COLO829 (cell line): ENCODE data around the gene SLC39A3.

Experiments
- DNase-seq: peaks from one replicate; pipeline ENCODE4 v3.0.0; 2012; ENCODE audit warnings: low spot score

SLC39A3 gene, protein sequence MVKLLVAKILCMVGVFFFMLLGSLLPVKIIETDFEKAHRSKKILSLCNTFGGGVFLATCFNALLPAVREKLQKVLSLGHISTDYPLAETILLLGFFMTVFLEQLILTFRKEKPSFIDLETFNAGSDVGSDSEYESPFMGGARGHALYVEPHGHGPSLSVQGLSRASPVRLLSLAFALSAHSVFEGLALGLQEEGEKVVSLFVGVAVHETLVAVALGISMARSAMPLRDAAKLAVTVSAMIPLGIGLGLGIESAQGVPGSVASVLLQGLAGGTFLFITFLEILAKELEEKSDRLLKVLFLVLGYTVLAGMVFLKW

DNA sequence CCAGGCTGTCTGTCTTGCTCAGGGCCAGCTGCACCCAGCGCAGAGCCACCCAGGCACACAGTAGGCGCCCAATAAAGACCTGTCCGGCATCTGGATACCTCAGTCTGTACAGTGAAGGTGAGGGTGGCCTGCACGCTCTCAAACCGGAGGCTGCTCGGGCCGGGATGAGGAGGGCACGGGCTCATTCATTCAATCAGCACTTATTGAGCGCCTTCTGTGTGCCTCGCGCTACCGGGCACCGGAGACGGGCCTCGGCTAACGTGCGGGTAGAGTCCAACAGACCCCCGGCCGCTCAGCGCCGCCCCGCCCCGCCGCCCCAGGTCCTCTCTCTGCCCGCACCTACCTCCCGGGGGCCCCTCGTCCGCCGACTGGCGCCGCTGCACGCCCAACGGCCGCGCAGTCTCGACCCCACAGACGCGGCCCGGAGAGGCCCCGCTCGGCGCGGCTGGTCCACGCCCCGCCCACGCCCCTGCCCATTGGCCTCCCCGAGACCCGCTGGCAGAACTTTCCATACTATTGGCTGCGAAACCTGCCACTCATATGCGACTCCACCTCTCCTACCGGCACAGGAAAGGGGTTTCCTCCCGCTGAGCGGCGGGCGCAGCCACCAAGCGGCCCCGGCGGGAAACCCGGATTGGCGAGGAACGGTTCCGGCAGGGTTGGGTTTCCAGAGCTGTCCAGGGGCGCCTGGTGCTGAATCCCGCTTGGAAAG, at the start of gene SLC39A3:
TSS of gene SLC39A3 (minus strand) at position 416 of the 712 bp plus-strand sequence. CDS start 2,760 bp downstream, outside the sequence.
- DNase-seq, result peak; percentile 100

DNA sequence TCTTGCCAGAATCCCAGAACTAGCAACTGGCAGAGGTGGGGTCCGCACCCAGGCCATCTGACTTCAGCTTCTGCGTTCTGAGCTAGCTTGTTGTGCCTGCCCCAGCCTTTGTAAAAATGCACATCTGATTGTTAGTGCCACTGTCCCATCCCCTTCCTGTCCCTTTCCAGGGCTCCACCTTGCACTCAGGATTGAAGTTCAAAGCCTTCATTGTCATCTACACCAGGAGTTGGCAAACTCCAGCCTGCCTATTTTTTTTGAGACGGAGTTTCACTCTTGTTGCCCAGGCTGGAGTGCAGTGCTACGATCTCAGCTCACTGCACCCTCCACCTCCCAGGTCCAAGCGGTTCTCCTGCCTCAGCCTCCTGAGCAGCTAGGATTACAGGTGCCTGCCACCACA, 48.4 kb upstream of the SLC39A3 start:
- DNase-seq, result no peak

DNA sequence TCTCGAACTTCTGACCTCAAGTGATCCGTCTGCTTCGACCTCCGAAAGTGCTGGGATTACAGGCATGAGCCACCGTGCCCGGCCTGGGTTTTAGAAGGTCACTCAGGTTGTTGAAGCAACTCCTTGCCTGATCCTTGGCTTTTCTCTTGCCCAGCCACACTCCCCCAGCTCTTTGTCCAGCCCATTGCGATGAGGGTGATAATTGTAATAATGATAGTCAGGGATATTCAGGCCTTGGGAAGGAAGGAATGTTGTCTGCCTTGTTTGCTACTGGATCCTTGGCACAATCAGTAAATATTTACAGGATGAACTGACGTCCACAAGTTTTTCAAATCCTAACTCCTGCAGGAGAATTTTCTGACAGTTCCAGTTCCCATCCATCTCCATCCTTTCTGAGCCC, 47.3 kb upstream of the SLC39A3 start:
- no peak for DNase-seq

DNA sequence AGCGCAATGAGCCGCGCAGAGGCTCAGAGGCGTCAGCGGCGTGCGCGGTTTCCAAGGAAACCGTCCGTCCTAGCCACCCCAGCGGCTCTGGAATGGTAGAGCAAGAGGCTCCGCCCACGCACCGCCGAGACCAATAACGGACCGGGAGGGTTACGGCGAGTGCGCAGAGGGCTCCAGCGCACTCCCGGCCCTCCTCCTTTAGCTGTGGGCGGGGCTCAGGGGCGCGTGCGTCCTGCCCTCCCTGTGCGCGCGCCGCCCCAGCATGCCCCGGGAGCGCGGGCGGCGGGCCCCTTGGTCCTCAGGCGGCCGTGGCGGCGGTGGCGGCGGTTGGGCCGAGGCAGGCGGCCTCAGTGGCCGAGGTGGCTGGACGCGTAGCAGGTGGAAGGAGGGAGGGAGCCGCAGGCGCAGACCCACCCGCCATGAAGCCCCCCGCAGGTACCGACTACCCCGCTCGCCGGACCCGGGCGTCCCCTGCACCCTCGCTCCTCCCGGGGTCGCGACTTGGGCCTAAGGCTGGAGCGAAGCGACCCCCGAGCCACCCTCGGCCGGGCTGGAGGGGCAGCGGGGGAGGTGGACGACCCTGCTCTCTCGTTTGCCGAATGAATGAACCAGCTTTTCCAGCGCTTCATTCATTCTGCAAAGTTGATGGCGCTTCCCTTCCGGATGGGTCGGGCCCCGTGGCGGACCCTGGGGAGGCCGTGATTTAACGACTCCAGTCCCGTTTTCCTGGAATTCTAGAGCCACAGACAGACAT, 45.6 kb upstream of the SLC39A3 start, which contains the start of gene THOP1:
TSS of gene THOP1 (plus strand) at position 260 of the 754 bp plus-strand sequence. CDS start at position 420, 160 bp downstream.
- peak; percentile 98 for DNase-seq

DNA sequence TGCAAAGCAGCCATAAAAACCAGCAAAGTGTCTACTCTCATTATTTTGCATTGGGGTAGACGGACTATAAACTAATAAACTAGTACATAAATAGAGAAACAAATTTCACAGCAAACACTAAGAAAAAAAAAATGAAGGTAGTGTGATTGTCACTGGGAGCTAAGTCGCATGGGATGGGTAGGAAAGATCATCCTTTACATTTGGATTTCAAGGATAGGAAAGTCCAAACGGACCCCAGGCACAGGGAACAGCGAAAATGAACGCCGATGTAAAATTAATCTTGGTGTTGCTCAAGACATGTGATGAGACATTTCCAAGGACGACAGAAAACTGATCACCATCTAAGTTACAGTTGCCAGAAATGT, 43.9 kb upstream of the SLC39A3 start:
- DNase-seq, result no peak

DNA sequence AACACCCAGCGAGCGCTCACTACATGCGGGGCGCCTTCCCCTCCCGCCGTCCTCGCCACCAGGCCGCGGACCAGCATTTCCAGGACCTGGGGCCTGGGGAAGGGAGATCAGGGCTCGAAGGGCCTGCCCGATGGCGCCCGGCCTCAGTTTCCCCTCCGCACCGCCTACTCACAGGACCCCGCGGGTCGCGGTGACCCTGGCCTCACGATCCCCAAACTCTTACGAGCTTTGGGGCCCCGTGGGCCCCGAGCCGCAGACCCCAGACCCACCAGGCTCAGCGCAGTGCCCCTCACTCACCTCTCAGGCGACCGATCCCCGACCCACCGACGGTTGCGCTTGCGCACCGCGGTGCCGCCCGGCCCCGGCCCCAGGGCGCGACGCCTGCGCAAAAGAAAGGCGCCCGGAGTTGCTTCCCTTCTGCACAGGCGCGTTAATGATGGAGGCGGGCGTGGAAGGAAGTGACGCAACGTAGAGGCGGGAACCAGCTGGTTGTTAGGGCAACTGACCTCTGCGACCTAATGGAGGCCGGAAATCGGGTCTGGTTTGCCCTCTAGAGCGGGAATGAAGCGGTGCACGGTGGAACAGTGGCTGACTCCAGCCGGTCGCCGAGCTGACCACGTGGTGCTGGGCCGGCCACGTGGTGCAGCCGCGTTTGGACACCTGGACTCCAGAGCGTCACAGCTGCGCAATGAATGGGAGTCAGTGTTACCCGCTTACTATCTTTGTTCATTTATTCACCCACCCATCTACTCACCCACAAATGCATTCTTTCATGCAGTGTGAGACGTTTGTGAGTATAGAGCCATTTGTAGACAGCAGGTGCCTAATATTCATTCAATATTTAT, 43.3 kb upstream of the SLC39A3 start, which contains the start of gene SGTA:
TSS of gene SGTA (minus strand) at position 338 of the 845 bp plus-strand sequence. CDS start 14,205 bp downstream, outside the sequence.
- DNase-seq, result peak; percentile 99

DNA sequence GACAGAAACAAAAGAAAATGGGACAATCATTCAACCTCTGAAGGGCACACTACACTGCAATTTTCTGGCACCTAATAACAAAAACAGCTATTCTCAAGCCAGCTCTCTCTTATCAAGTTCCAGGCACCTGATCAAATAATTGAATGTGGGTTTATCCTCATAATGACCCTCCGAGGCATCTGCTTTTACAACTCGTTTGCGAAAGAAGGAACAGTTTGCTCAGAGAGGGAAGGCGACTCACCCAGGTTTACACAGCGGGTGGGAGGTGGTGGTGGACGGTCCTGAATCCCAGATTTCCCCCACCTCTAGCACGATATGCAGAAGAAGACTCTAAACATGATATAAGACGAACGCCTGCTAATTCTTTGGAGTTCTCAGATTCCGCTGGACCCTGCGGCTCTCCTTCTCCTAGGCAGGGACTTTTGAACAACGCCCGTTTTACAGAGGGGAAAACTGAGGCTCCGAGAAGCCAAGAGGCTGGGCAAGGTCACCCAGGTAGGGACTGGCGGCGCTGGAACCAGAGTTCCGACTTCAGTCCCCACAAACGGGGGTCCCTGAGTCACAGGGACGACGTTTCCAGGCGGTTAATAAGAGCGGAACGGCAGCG, 42.6 kb upstream of the SLC39A3 start:
- no peak for DNase-seq

DNA sequence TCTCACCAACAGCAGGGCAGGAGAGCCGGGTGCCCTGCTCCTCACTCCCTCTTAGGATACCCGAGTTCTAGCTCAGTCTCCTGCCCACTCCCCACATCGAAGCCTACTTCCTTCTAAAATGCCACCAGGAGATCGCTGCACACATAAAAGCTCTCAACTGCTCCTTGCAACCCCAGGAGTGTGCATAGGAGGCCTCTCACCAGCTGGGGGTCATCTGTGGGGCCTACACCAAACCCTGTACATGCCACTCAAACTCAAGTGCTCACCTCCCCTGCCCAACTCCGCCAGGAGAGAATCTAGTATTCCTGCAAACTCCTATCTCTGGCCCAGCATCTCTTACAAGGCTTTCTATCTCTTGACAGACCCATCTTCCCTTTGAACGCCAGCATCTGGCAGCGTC, 40.5 kb upstream of the SLC39A3 start:
- no peak for DNase-seq

DNA sequence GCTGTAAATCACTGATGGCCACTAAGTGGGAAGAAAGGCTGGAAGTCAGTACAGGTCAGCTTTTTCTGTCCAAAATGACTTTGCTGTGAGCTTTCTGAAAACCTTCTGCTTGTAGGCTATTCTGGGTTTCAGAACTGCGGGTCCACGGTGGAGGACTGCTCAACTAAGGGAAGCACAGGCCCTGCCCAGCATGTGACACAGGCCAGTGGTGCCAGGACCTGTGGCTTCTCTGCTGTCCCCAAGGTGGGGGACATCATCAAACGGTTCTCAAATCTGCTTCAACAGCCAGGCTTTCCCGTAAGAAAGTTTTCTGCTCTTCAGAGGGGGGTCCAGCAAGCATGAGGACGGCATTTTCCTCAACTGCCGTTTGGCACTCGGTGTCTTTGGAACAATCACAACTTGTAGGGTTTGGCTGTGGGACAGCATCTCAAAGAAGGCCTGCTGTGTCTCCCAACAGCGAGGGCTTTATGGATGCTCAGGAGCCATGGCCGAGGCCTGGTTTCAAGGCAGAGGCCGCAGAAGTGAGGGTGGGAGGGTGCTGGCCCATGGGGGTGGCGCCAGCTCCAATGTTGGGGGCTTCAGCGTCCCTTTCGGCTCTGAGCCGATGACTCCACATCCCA, 39.4 kb upstream of the SLC39A3 start:
- DNase-seq, result no peak

DNA sequence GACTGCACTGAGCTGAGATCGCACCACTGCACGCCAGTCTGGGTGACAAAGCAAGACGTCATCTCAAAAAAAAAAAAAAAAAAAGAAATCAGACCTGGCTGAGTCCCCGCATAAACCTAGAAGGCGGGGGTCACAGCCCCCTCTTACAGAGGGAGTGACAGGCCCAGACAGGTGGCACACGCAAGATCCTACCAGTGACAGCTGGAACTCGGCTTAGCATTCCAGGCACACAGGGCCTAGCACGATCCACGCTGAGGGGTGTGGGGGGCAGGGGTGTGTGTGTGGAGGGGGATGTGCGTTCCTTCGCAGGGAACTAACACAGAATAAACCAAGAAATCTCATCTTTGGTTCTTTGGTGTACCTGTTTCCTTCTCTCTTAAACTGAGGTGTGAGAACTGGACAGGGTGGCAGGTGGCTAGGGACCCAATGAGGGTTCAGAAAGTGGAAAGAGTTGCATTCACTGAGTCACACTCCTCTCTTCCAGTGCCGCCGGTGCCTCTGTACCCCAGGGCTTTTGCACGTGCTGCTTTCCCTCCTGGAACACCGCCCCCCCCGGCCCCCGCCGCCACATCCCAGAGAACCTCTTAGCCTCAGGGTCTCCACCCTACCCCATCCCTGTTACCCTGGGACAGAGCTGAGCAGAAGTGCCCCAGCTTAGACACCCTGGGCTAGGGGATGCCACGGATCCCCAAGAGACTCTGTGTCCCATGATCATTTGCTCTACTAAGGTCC, 38.3 kb upstream of the SLC39A3 start:
- DNase-seq, result no peak

DNA sequence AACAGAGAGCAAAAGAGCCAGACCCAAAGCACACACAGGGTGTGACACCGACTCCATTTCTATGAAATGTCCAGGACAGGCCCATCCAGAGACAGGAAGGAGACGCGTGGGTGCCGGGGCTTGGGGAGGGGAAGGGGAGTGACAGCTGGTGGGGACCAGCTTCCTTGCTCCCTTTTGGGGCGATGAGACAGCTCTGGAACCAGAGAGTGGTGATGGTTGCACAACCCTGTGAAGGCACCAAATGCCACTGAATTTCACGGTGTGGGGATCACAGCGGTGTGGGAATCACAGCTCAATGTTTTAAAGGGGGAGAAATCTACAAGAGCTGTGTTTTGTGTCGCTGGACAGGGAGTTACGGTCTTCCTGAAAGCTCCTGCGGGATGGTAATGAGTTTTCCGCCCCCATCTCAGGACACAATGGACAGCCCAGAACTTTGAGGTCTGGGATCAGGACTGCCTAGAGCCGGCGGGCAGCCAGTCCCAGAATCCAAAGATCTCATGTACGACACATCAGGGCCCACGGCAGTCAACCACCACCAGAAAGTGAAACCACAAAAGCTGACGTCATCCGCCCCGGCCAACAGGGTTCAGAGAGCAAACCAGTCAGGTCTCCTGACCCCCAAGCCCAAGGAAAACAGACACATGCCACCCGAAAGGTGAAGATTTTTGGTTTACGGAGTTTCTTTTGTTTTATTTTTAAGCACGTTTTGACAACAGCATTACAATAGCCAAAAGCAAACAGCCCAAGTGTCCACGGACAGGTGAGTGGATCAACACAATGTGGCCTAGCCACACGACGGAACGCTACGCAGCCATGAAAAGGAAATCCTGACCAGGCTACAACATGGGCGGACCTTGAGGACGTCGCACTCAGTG, 36.0 kb upstream of the SLC39A3 start:
- peak; percentile 56 for DNase-seq

DNA sequence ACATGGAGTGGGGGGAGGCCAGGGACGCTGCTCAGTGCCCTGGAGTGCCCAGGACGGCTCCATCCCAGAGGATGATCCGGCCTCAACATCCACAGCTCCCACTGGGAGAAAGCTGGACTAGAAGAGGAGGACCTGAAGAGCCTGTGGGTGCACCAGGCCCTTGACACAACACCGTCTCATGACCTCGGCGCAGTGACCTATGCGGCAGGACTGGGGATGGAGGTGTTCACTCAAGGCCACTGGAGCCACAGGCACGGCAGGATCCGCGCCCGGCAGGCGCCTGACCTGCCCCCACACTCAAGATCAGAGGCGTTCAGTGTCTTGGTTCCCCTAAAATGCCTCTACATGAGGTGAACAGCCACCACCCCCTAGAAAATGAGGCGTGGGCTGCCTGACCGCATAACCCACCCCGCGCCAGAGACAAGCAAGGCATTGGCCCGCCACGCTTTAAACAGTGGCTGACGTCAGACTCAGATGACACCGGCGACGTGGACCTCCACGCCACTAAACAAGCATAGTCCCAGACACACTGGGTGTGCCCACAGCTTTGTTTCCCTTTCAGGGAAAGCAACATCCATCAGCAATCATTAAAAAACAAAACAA, 35.2 kb upstream of the SLC39A3 start:
- DNase-seq, result no peak

DNA sequence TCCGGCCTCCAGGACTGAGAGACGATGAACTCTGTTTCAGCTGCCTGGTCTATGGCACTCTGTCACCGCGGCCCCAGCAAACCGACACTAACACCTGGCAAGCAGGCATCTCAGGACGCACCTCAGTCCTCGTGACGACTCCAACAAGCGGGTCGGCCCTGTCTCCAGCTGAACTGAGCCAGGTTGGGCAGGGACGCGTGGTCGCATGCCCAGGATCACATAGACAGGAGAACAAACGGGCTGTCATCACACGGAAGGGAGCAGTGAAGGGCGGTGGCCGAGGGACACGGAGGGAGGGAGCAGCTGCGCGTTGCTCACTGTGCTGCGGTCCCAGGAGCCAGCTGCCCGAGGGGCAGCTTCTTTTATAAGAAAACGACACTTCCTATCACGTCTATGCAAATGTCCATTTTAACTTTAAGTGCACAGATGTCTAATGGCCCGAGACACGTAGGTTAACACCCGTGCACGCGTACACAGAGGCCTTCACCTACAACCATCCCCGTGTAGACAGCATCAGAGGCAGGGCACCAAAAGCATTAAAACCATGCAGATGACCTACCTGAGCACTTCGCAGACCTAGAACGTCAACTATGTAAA, 34.4 kb upstream of the SLC39A3 start:
- no peak for DNase-seq

DNA sequence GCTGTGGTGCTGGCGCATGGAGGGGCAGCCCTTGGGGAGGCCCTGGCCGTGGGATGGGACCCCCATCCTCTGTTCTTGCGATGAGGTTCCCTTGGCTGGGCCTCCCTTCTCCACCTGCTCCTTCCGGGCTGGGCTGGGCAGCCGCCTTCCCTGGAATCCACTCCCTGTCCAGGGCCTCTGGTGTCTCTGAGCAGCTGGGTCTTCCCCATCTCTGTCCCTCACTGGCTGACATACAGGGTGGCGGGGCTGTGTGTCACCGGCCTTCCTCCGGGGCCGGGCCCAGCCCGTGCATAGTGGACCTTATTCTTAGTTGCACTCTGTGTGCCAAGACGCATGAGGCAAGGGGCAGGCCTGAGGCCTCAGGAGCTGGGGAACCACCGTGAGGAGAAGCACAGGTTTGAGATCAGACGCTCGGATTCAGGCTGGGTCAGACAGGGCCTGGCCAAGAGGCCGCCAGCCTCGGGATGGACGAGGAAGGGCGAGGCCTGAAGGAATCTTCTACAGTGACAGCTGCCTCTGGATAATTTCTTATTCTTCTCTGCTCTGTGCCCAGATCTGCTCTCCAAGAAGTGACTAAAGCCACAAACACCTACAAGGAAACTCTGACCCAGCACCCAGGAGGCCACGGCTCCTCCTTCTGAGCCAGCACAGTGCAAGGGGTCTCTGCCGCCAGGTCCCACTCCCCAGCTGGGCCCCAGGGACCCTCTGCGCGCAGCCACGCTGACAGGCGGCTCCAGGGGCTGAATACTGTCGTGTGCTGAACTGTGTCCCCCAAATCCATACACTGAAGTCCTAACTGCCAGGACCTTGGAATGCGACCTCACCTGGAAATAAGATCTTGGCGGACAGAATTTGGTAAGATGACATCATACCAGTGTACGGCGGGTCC, 32.2 kb upstream of the SLC39A3 start:
- no peak for DNase-seq

DNA sequence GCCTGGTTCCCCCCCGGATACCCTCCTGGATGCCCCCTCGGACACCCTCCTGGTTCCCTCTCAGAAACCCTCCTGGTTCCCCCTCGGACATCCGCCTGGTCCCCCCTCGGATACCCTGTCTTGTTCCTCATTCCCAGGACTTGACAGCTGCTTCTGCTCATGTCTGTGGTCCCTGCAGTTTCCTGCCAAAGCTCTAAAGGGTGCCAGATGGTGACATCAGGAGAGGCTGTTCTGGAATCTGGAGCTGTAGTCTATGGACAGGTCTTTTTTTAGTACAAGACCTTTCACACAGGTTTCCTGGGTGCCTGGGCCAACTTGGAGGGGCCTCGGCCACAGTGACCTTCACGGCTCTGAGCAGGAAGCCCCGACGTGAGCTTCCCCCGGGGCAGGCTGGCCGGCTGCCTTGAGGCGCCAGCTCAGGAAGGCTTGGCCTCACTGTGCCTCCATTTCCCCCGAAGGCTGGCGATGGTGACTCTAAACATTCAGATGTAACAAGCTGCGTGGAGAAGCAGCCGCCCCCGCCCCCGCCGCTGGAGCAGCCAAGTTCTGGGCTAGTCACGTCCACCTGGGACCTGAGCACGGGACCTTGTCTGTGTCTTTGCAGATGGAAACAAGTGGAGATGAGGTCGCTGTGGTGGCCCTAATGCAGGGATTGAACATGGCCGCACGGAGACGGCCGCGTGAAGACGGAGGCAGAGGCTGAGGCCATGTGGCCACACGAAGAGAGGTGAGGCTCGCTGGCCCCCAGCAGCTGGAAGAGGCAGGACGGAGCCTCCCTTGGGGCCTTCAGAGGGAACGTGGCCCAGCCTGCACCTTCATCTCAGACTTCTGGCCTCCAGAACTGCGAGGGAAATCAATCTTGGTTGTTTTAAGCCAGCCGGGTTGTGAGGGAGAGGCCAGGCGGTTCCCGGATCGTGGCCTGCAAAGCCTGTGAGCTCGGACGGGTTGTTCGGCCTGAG, 30.5 kb upstream of the SLC39A3 start:
- no peak for DNase-seq

DNA sequence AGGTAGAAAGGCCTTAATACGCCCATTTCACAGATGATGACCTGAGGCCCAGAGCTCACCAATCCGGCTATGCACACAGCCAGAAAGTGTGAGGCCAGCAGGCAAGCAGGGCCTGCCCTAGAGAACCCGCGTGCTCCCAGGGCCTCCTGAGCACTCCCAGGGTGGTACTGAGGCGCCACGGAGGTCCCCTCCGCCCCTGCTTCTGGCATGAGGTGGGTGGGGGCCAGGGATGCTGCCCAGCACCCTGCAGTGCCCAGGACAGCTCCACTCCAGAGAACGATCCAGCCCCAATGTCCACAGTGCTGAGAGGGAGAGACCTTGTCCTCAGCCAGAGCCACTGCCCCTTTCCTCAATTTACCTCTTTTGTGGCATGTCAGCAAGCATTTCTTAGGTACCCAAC, 29.4 kb upstream of the SLC39A3 start:
- DNase-seq, result no peak
